IMR-90 (cell line): ENCODE data around the gene ADCY2. TPM values are rescaled to one million over a fixed set of nuclear protein-coding genes. Genes with fewer than 3 reads are reported as not detected.

Experiments used
- ATAC-seq: fragments of 200-7000 bp; cut with Tn5 transposase; 2 replicates; pipeline ENCODE4 v1.9.1; 2020; ENCODE audit warnings: low read depth, mild to moderate bottlenecking, moderate library complexity
- BruUV-seq: library from RNA; stranded (reverse); fragments of 400-500 nt; replicated peaks from 2 replicates; lab custom pipeline; 2021; lab: Mats Ljungman, UMichigan
- CTCF ChIA-PET: fragments of 300-600 bp; formaldehyde crosslinking; extraction: SDS; loops from one replicate; lab custom pipeline; 2021; ENCODE audit warnings: antibody characterized with exemption; lab: Yijun Ruan, JAX
- POLR2A ChIA-PET: fragments of 300-600 bp; sonication (Branson Sonifier 250); formaldehyde crosslinking; loops from one replicate; lab custom pipeline; 2022; ENCODE audit warnings: antibody characterized with exemption; ENCODE audit not compliant: unreplicated experiment; lab: Charles Lee
- DNase-seq: peaks from one replicate; pipeline ENCODE4 v3.0.0; 2013
- H2AFZ ChIP-seq: replicated peaks from 2 replicates; pipeline ENCODE3; 2013; ENCODE audit warnings: low read length, mild to moderate bottlenecking; ENCODE audit not compliant: poor library complexity
- H2AK5ac ChIP-seq: 2 replicates; pipeline ENCODE4 v1.6.1; 2013; ENCODE audit warnings: low read depth, low read length, inconsistent platforms
- H2AK9ac ChIP-seq: replicated peaks from 2 replicates; pipeline ENCODE3; 2013; ENCODE audit warnings: mild to moderate bottlenecking, low read depth, low read length, moderate library complexity; ENCODE audit not compliant: poor library complexity
- H2BK120ac ChIP-seq: 2 replicates; pipeline ENCODE4 v1.6.1; 2013; ENCODE audit warnings: low read depth, low read length, inconsistent platforms
- H2BK15ac ChIP-seq: 3 replicates; pipeline ENCODE4 v1.6.1; 2013; ENCODE audit warnings: low read depth, low read length, inconsistent platforms
- H2BK20ac ChIP-seq: 2 replicates; pipeline ENCODE4 v1.6.1; 2013; ENCODE audit warnings: low read depth, mild to moderate bottlenecking, inconsistent platforms, low read length, moderate library complexity
- H2BK5ac ChIP-seq: 2 replicates; pipeline ENCODE4 v1.6.1; 2013; ENCODE audit warnings: mild to moderate bottlenecking, low read depth, low read length, inconsistent platforms; ENCODE audit not compliant: poor library complexity, severe bottlenecking
- H3K14ac ChIP-seq: replicated peaks from 2 replicates; pipeline ENCODE4 v1.6.1; 2013; ENCODE audit warnings: low read depth, low read length, inconsistent platforms
- H3K18ac ChIP-seq: 2 replicates; pipeline ENCODE4 v1.6.1; 2013; ENCODE audit warnings: low read depth, low read length, control low read depth
- H3K23ac ChIP-seq: 2 replicates; pipeline ENCODE4 v1.6.1; 2013; ENCODE audit warnings: low read depth, low read length, inconsistent platforms
- H3K27ac ChIP-seq: 2 replicates; pipeline ENCODE4 v1.5.1; 2013; ENCODE audit warnings: mild to moderate bottlenecking, control low read depth, low read length; ENCODE audit not compliant: insufficient read depth
- H3K27me3 ChIP-seq: 2 replicates; pipeline ENCODE4 v1.6.1; 2013; ENCODE audit warnings: low read length; ENCODE audit not compliant: control insufficient read depth, insufficient read depth
- H3K36me3 ChIP-seq: 2 replicates; pipeline ENCODE4 v1.6.1; 2013; ENCODE audit warnings: low read length, mixed read lengths; ENCODE audit not compliant: control insufficient read depth, insufficient read depth
- H3K4ac ChIP-seq: 2 replicates; pipeline ENCODE4 v1.6.1; 2013; ENCODE audit warnings: low read depth, low read length, inconsistent platforms
- H3K4me1 ChIP-seq: 2 replicates; pipeline ENCODE4 v1.6.1; 2013; ENCODE audit warnings: low read length, mixed read lengths; ENCODE audit not compliant: control insufficient read depth, insufficient read depth
- H3K4me2 ChIP-seq: 2 replicates; pipeline ENCODE4 v1.6.1; 2013; ENCODE audit warnings: low read depth, mild to moderate bottlenecking, control low read depth, low read length, moderate library complexity
- H3K4me3 ChIP-seq: 2 replicates; pipeline ENCODE4 v1.5.1; 2013; ENCODE audit warnings: low read depth, mild to moderate bottlenecking, control low read depth, low read length, moderate library complexity; ENCODE audit not compliant: insufficient read depth
- H3K56ac ChIP-seq: 2 replicates; pipeline ENCODE4 v1.6.1; 2013; ENCODE audit warnings: low read length, inconsistent platforms; ENCODE audit not compliant: insufficient read depth; ENCODE audit errors: extremely low read depth
- H3K79me1 ChIP-seq, 2 experiments: 2 replicates each; pipeline ENCODE4 v1.6.1; 2013; ENCODE audit warnings: low read length in 2 of 2, inconsistent platforms in 1 of 2, low read depth in 1 of 2
- H3K9ac ChIP-seq: 2 replicates; pipeline ENCODE4 v1.6.1; 2013; ENCODE audit warnings: low read depth, low read length, control low read depth
- H3K9me1 ChIP-seq: 2 replicates; pipeline ENCODE4 v1.6.1; 2013; ENCODE audit warnings: low read length, inconsistent platforms; ENCODE audit not compliant: insufficient read depth
- H3K9me3 ChIP-seq: 2 replicates; pipeline ENCODE4 v1.6.1; 2013; ENCODE audit warnings: low read length; ENCODE audit not compliant: control insufficient read depth, insufficient read depth
- H4K20me1 ChIP-seq: 2 replicates; pipeline ENCODE4 v1.6.1; 2013; ENCODE audit warnings: low read length, inconsistent platforms; ENCODE audit not compliant: insufficient read depth
- H4K5ac ChIP-seq: 2 replicates; pipeline ENCODE4 v1.6.1; 2013; ENCODE audit warnings: mild to moderate bottlenecking, low read depth, low read length, control low read depth
- H4K8ac ChIP-seq, 2 experiments: 2 replicates each; pipeline ENCODE4 v1.6.1; 2013; ENCODE audit warnings: low read depth in 2 of 2, low read length in 2 of 2, control low read depth in 1 of 2, inconsistent platforms in 1 of 2
- H4K91ac ChIP-seq: 2 replicates; pipeline ENCODE4 v1.6.1; 2013; ENCODE audit warnings: low read depth, low read length, inconsistent platforms; ENCODE audit not compliant: insufficient read depth
- POLR2A ChIP-seq: IDR thresholded peaks from 2 replicates; pipeline ENCODE4 v1.6.1; 2012; ENCODE audit warnings: mild to moderate bottlenecking, low read depth, low read length
- SMC3 ChIP-seq: fragments of 150-350 bp; IDR thresholded peaks from 2 replicates; pipeline ENCODE4 v1.6.1; 2016; ENCODE audit warnings: low read depth, mild to moderate bottlenecking, antibody characterized with exemption, low read length, moderate library complexity
- WGBS, 2 experiments: methylation state at CpG; one replicate each; pipeline versions ENCODE4 v1.1.5 to v1.1.7; 2013; ENCODE audit warnings: missing lambda C conversion rate in 2 of 2; ENCODE audit not compliant: insufficient read length in 1 of 2; ENCODE audit errors: extremely low coverage in 2 of 2; 5-methylcytosine and 5-hydroxymethylcytosine counted together
- dilution Hi-C: fragments of 300-500 bp; cut with HindIII; formaldehyde crosslinking; loops from one replicate; pipeline ENCODE4 v1.14.3; 2018; ENCODE audit warnings: low sequenced_read_pairs; ENCODE audit not compliant: unreplicated experiment
- in situ Hi-C: fragments of 300-500 bp; cut with MboI; formaldehyde crosslinking; loops from 3 replicates; pipeline ENCODE4 v1.14.3; 2019; ENCODE audit warnings: low sequenced_read_pairs, inconsistent platforms, mixed read lengths
- intact Hi-C: fragments of 100-400 bp; cut with micrococcal nuclease; formaldehyde crosslinking; loops from 2 replicates; pipeline ENCODE4 v1.10.0; 2022
- polyA plus RNA-seq, 3 experiments: library from polyadenylated mRNA; depleted of rRNA; stranded (reverse); fragments of >200 nt; gene quantifications; 2 replicates each; pipeline ENCODE4 v1.2.3, GENCODE V29; 2012; ENCODE audit warnings: low replicate concordance in 1 of 3
- total RNA-seq: library from RNA; depleted of rRNA; stranded (reverse); fragments of >200 nt; gene quantifications from 2 replicates; pipeline ENCODE4 v1.2.3, GENCODE V29; 2012

ADCY2 gene
- total and polyA plus RNA-seq, 2 of the 4 experiments (the other 2 are of a cell fraction) = not detected

DNA sequence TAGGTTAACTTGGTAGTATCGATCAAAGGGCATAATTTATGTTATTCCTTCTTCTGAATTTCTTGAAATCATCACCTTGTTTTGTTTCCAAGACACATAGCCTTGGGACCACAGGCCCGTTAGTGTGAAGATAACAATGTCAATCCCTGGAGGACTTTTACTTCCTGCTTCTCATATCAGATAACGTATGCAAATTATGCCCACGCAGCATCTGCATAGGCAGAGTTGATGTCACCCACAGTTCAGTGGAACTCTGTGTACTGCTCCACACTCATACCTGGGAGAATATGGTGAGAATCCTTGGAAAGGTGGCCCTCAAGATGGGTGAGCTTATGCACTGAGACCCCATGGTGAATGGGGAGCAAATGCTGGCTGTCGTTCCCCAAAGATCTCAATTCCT, 360.0 kb downstream of the ADCY2 start:
- H3K27me3 ChIP-seq = no peaks in the 10 kb centered on the region
- no peaks in the 10 kb centered on the region for H3K9me1 ChIP-seq
- H4K5ac ChIP-seq = no peak overlapping the region
- no peak overlapping the region for H2AFZ ChIP-seq
- H2BK120ac ChIP-seq = no peak overlapping the region
- no TSS peak for BruUV-seq
- H3K79me1 ChIP-seq = no peaks in the 10 kb centered on the region
- no peak overlapping the region for H3K18ac ChIP-seq
- no peak overlapping the region for H3K4ac ChIP-seq
- no peak overlapping the region for H2BK5ac ChIP-seq
- in situ Hi-C loops = no loop called here
- H3K14ac ChIP-seq = no peak overlapping the region
- H3K27ac ChIP-seq = no peak overlapping the region
- H4K20me1 ChIP-seq = no peaks in the 10 kb centered on the region
- TF ChIP-seq SMC3 (no peak), POLR2A (no peak)
- no peak overlapping the region for H3K4me2 ChIP-seq
- ATAC-seq = no peak
- no CpG with 5 or more reads among the region's 5 CpGs for WGBS, 2 experiments
- ChIA-PET CTCF (interaction anchor here (0.7 to 1.5 kb wide), 2 partner anchors 10 to 969 kb away, joined by 3 to 9 read pairs; no protein-coding TSS in a partner anchor), POLR2A (no interaction called here)
- H4K91ac ChIP-seq = no peak overlapping the region
- no peak overlapping the region for H3K56ac ChIP-seq
- no peak overlapping the region for H3K4me3 ChIP-seq
- dilution Hi-C loops = no loop called here
- DNase-seq = no peak
- H2AK9ac ChIP-seq = no peak overlapping the region
- no peak overlapping the region for H2AK5ac ChIP-seq
- H4K8ac ChIP-seq = no peak overlapping the region
- no peaks in the 10 kb centered on the region for H3K36me3 ChIP-seq
- H3K23ac ChIP-seq = no peak overlapping the region
- H3K9ac ChIP-seq = no peak overlapping the region
- H3K4me1 ChIP-seq = no peaks in the 10 kb centered on the region
- H2BK20ac ChIP-seq = no peak overlapping the region
- intact Hi-C loops = no loop called here
- H2BK15ac ChIP-seq = no peak overlapping the region
- no peaks in the 10 kb centered on the region; the same call in 1 of the 2 replicates for H3K9me3 ChIP-seq
